HG03469 (cell line): Measurements from ENCODE around the gene THSD7B.
"Not testable (repeated sequence)": the region's sequence is repeated elsewhere in the genome, so short reads cannot be mapped to it uniquely, and the experiment has no call there.

Experiments used
- ATAC-seq: cut with Tn5 transposase; IDR thresholded peaks from one replicate; pipeline ENCODE4 v1.9.1; 2021; ENCODE audit warnings: mild to moderate bottlenecking, moderate library complexity, moderate number of reproducible peaks; ENCODE audit not compliant: unreplicated experiment

Gene THSD7B, protein sequence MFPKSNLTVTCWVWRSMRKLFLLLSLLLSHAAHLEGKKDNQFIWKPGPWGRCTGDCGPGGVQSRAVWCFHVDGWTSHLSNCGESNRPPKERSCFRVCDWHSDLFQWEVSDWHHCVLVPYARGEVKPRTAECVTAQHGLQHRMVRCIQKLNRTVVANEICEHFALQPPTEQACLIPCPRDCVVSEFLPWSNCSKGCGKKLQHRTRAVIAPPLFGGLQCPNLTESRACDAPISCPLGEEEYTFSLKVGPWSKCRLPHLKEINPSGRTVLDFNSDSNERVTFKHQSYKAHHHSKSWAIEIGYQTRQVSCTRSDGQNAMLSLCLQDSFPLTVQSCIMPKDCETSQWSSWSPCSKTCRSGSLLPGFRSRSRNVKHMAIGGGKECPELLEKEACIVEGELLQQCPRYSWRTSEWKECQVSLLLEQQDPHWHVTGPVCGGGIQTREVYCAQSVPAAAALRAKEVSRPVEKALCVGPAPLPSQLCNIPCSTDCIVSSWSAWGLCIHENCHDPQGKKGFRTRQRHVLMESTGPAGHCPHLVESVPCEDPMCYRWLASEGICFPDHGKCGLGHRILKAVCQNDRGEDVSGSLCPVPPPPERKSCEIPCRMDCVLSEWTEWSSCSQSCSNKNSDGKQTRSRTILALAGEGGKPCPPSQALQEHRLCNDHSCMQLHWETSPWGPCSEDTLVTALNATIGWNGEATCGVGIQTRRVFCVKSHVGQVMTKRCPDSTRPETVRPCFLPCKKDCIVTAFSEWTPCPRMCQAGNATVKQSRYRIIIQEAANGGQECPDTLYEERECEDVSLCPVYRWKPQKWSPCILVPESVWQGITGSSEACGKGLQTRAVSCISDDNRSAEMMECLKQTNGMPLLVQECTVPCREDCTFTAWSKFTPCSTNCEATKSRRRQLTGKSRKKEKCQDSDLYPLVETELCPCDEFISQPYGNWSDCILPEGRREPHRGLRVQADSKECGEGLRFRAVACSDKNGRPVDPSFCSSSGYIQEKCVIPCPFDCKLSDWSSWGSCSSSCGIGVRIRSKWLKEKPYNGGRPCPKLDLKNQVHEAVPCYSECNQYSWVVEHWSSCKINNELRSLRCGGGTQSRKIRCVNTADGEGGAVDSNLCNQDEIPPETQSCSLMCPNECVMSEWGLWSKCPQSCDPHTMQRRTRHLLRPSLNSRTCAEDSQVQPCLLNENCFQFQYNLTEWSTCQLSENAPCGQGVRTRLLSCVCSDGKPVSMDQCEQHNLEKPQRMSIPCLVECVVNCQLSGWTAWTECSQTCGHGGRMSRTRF (N-terminal part only)

DNA sequence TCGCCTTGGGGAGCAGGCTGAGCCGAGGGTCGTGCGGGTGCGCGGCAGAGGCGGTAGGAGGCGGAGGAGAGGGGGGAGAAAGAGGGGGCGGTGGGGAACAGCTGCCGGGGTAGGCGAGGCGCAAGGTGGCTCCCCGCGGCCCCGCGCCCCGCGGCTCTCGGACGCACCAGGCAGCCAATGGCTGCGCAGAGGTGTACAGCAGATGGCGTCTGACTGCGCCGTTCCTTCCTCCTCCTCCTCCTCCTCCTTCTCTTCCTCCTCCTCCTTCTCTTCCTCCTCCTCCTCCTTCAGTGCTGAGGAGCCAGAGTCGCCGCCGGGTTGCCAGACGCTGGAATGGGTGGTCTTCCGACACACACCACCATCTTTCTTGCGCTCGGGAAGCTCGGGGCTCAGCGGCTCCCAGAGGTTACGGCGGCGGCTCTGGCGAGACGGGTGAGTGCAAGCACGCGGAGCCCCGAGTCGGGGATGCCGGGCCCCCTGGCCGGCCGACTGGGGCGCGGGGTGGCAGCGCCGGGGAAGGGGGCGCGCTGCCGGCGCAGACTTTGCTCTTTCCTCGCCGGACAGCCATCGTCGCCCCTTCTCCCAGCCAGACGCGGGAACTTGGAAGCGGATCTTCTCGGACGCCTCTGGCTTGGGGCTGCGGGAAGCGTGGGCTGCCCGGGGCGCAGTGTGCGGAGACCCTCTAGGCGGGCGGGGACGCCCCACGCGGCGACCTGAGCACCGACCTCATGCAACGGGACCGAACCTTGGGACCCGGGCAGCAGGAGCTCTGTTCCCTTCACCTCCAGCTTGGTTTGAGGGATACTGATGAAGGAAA lies at the start of gene THSD7B:
THSD7B (plus strand) TSS at position 290 of the 817 bp plus-strand sequence. CDS start 116,634 bp downstream, outside the sequence.
- ATAC-seq, result no peak

DNA sequence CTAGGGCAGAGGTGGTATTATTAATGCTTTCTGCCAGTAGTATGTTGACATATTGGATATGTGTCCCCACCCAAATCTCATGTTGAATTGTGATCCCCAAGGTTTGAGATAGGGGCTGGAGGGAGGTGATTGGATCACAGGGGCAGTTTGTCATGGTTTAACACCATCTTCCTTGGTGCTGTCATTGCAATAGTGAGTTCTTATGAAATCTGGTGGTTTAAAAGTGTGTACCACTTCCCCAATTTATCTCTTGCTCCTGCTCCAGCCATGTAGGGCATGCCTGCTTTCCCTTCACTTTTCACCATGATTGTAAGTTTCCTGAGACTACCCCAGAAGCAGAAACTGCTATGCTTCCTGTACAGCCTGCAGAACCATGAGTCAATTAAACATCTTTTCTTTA lies 47.1 kb upstream of the THSD7B start:
- no peak for ATAC-seq

DNA sequence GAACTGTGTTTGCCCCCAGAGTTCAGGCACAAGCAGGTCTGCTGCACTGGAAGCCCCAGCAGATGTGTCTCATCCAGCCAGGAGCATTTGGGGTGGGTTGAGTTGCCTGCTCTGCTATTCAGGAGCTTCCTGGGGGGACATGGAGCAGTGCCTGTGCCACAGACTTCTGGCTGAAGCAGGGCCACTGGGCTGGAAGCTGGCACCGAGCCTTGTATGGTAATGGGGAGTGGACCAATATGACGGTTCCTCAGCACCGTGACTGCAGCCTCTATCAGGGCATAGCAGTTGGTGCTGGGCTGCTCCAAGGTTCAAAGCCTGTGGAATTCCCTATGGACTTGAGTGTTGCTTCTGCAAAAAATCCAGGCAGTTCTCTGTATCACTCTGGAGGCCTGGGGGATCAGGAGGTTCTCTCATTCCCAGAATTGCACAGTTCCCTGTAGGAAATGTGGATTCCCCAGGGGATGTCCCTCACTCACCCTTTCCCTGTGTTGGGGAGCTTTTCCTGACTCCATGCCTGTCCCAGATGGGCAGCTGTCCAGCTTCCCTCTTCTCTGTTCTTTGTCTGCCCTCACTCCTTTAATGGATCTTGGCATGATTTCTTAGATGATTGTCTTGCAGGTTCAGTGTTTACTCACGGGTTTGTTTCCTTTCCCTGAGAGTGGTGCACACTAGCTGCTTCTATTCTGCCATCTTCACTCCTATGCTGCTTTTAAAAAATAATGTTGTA lies 37.2 kb upstream of the THSD7B start:
- no peak for ATAC-seq

DNA sequence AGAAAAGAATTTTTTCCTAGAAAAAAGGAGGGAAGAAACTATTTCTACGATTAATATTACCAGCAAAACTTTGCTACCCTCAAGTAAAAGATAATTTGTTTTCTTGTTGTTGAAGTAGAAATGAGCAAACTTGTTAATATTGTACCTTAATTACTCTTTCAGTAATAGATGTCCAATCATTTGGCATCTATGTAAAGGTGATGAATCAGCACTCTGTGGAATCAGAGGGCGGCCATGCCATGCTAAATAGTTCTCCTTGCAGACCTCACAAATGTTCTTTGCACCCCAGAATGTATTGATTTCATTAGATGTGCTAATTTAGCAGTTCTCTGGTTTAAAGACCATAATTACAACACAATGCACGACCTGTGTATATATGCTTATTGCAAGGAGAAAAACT lies 29.1 kb upstream of the THSD7B start:
- no peak for ATAC-seq

DNA sequence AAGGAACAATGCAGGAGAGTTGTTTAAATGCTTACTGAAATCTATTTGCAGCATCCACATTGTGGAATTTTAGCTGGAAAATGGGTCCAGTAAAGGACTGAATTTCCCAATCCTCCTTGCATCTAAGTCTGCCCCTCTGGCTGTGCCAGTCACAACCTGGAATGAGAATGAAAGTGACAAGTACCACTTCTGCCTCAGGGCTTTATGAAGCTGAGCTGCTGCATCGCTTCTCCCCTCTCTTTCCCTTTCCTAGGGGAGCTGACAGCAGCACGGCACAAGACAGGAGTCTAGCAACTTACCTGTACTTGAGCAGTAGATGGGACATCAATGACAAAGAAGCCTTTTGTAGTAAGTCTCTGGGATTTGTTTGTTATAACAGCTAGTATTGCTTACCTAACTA lies 27.3 kb upstream of the THSD7B start:
- no peak for ATAC-seq

DNA sequence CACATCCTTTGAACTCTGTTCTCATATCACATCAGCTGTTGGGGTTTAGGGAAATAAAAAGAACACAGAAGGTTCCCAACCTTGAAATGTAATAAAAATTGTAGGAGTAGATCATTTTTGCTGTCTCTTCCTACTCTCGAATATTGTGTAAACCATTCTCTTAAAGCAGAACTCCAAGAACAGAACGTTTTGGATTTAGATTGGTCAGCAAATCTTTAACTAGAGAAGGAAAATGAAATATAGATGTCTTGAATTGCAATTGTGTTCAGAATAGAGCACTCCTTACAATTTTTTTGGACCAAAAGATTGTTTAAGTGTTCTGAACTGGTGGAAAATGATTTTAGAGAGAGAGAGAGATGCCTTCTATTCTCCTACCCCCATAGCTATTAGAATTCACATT lies 23.9 kb upstream of the THSD7B start:
- no peak for ATAC-seq

DNA sequence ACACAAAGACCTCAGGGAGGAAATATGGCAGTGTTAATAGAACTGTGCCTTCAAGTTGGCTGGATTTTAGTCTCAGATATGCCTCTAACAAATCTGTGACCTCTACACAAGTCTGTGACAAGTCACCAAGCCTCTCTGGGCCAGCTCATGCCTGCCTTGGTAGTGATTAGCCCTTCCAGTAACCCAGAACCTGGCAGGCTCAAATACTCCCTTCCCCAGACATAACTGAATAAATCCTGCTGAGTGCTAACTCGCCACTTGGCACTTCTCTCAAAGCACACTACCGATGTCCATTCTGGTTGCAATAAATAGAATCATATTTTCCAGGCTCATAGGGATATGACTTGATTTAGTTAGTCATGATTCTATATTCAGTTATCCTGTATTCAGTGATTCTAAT lies 15.3 kb upstream of the THSD7B start:
- no peak for ATAC-seq

DNA sequence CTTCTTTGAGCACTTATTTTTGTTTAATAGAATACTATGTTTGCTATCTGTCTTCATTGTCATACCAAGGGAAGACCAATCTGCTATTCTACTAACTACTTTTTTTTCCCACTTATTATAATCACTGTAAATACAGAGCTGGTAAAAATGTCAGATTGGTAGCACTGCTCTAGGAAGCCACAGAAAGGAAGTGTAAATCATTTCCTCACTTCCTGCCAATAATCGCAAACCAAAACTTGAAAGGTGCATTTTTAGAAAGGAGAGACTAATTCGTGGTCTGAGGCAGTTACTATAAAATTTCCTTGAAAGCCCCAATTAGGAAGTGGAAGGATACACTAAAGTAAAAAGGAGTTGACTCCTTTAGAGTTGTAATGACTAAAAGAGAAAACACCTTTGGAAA lies 13.9 kb upstream of the THSD7B start:
- no peak for ATAC-seq

DNA sequence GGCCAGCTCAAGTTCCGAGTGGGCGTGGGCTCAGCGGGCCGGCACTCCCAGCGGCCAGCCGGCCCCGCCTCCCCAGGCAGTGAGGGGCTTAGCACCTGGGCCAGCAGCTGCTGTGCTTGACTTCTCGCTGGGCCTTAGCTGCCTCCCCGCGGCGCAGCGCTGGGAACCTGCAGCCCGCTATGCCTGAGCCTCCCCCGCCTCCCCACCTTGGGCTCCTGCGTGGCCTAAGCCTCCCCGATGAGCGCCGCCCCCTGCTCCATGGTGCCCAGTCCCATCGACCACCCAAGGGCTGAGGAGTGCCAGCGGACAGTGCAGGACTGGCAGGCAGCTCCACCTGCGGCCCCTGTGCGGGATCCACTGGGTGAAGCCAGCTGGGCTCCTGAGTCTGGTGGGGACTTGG lies 6.8 kb upstream of the THSD7B start:
- ATAC-seq, result not testable (repeated sequence)

DNA sequence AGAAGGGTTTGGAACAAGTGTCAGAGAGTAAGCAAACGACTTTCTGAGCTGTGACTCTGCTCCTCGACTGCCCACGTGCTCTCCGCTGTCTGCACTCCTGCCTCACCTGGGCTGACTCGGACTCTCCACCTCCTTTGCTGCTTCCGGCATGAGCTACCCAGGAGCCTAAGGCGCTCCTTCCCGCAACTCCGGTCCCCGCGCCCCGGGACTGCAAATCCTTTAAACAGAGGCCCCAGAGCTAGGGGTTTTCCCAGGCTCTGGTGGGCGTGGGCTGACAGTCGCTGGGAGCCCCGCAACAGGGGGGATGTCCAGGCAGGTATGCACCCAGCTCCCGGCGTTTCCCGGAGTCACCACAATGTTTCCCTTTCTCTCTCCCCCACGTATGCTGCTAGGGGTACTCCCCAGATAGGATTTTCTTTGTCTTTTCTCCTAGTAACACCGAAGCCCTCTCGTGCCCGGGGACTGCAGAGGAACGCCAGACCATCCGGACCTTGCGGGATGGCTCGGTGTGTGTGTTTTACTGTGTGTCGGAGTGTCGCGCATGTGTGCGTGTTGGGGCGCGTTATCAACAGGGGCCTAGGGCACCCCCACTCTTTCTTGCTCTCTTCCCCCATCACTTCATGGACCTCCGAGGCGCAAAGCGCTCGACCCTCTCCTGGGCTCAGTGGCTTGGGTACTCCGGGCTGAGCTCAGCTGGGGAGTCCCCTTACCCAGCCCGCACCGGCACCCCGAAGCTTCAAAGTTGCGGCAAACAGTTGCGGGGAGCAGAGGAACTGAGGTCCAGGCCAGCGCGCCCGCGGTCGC lies 691 bp upstream of the THSD7B start:
- ATAC-seq, result no peak

DNA sequence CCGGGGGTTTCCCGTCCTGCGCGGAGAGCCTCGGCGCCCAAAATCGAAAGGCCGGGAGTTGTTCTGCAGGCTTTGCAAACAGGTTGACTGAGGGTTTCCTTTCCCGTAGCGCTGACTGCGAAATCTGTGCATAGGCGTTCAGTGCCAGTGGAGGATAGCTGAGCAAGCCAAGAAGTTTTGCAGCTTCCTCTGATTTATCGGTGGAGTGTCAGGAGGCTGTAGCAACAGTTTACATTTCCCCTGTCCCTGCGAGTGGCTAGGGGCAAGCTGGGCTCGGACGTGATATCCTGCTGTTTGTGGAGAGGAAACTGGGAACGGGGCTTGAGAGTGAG lies 694 bp downstream of the THSD7B start:
- no peak for ATAC-seq

DNA sequence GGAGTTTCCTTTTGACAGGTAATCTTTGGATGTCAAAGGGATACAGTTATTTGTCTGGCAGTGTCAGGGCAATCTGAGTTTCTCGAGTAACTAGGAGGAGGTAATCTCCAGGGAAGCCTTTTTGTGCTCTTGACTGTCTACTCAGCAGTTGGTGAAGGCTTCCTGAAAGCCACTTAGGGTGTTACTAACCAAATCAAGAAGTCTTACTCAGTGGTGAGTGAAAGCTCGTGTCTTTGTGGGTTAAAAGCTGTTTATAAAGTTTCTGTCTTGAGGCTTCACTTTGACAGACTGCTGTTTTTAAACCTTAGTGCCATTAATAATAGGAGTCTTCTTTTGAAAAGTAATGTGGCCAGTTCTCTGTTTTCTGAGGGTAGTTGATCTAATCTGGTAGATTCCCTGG lies 1.7 kb downstream of the THSD7B start:
- ATAC-seq, result no peak

DNA sequence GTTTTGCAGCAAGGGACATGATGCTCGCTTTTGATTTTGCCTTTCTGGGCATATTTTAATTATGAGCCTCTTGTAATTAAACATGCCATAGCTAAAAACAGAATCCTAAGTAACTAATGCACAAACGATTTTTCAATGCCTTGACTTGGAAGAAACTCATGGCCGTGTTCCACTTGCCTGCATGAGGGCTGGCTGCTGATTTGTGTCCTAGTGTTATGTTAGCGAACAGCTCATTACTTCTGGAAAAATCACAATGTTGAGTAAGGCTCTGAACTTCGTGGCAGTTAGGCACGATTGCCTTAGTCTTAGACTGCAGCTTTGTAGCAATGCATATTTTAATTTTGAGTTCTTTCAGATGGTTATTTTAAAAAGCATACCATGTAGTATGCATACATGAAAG lies 4.5 kb downstream of the THSD7B start:
- ATAC-seq, result no peak

DNA sequence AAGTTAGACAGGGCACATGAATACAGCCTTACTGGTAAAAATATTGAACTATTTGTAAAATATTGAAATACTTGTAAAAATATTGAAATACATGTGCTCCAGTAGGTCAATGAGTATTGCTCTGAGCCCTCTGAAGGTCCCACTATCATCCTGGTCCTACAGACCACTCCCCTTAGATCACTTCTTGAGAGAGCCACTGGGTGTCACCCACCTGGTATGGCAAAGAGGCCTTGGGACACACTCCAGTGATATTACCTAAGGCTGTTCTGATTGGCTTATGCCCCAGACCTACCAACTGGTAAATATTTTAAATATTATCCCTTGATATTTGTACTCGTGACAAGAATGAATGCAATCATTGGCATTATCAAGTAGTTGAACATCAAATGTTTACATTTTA lies 5.0 kb downstream of the THSD7B start:
- ATAC-seq, result no peak

DNA sequence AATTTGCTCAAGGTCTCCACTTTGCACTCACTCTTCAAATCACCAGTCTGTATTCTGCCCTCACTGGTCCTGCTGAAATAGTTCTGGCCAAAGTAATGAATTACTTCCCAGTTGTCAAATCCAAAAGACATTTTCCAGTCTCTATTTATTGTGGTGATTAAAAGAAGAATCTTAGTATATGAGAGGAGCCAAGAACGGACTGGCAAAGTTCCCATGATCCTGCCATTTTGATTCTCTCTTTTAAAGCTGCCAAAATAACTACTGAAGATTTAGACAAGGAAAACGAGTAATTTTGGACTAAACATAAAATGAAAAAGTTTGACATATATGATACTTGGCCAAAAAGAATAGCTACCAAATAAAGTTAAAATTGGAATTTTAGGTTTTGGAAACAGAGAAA lies 12.0 kb downstream of the THSD7B start:
- no peak for ATAC-seq

DNA sequence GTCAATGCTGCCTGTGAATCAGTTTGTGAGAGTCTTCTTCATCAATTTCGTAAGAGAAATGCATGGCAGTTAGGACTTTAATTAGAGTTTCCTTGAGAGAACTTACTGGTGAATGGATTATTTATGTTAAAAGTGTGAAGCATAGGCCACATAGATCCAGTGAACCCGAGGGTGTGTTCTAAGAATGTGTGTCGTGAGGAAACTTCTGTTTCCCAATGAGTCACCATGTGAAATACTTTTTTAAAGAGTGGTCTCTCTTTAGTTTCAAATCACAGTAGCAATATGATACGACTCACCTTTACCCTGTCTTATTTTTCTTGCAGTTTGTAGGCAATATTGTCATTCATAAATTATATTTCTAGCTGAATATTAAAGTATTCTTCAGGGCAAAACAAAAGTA lies 18.5 kb downstream of the THSD7B start:
- no peak for ATAC-seq

DNA sequence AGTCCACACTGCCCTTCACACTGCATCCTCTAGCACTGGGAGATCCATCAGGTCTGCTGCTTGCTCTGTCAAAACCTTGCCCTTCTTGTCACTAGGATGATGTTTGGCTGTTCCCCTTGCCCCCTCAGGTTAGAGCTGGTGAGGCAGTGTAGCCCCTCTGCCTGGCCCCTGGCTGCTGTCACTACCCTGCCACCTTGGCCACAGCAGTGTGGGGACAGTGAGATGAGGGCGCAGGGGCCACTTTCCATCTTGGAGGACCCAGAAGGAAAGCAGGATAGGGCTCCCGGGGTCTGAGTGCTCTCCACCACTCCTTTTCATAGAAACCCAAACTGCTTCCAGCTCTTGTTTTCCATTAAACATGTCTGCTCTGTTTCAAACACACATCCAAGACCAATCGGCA lies 19.9 kb downstream of the THSD7B start:
- ATAC-seq, result no peak

DNA sequence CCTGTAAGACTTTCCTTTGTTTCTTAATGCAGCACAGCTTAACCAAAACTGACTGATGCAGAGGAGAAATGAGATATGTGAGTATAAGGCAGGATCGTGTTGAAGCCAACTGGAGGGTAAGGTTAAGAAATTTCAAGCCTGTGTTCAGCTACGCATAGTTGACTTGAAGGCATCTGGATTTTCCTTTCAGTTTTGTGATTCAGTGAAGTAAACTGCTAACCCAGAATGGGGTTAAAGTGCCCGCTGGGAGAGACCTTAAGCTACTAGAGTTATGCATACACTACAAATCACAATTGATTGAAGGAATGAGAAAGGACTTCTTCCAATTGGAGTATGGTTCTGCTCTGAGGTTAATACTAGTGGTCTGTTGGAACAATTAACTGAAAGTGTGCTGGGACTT lies 22.6 kb downstream of the THSD7B start:
- ATAC-seq, result no peak

DNA sequence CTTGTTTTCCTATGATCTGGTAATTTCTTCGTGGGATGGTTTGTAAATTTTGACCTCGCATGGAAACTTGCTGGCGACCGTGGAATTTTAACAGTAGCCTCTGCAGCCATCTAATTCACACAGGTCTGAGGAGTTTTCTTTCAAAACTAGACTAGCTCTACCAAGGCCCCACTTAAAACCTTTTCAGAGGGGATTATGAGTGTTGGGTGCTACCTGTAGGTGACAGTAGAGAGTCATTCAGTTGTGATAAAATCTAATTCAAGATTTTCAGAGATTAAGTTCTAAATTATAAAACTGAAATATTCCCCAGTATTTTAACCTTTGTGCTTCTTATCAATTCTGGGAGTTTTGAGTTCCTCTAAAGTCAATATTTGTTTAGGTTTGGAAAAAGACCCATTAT lies 31.0 kb downstream of the THSD7B start:
- no peak for ATAC-seq
